Thymus (tissue), 11 donors: ENCODE results near the gene CHRNB2. TPM values are rescaled to one million over a fixed set of nuclear protein-coding genes. Genes with fewer than 3 reads are reported as not detected.

Source experiments
- DNase-seq, 9 donors: peaks; one replicate each; pipeline ENCODE4 v3.0.0-alpha.2; 2013; ENCODE audit warnings: low spot score in 9 of 9, low read depth in 6 of 9, missing footprints in 1 of 9
- H3K27ac ChIP-seq, 2 donors: one replicate each; pipeline ENCODE4 v1.5.1; 2013; ENCODE audit warnings: control low read depth in 1 of 2, low read depth in 1 of 2, low read length in 1 of 2, mild to moderate bottlenecking in 1 of 2, moderate library complexity in 1 of 2
- H3K27me3 ChIP-seq, 2 donors: one replicate each; pipeline ENCODE4 v1.5.1; 2013; ENCODE audit warnings: low read length in 1 of 2; ENCODE audit not compliant: control insufficient read depth in 2 of 2, insufficient read depth in 1 of 2
- H3K36me3 ChIP-seq, 2 donors: one replicate each; pipeline ENCODE4 v1.5.1; 2013; ENCODE audit warnings: low read length in 1 of 2, mild to moderate bottlenecking in 1 of 2, moderate library complexity in 1 of 2; ENCODE audit not compliant: control insufficient read depth in 2 of 2, insufficient read depth in 2 of 2
- H3K4me1 ChIP-seq, 2 donors: one replicate each; pipeline ENCODE4 v1.5.1; 2013; ENCODE audit warnings: low read length in 2 of 2; ENCODE audit not compliant: control insufficient read depth in 2 of 2, insufficient read depth in 2 of 2
- H3K4me3 ChIP-seq, 2 donors: one replicate each; pipeline ENCODE4 v1.5.1; 2013; ENCODE audit warnings: low read length in 2 of 2, control low read depth in 1 of 2, mild to moderate bottlenecking in 1 of 2
- H3K9me3 ChIP-seq, 2 donors: one replicate each; pipeline ENCODE4 v1.5.1; 2013; ENCODE audit warnings: low read length in 1 of 2, mild to moderate bottlenecking in 1 of 2; ENCODE audit not compliant: control insufficient read depth in 2 of 2, insufficient read depth in 1 of 2
- WGBS: extraction: QIAGEN DNeasy Blood & Tissue Kit; methylation state at CpG from one replicate; pipeline ENCODE4 v1.1.7; 2013; 5-methylcytosine and 5-hydroxymethylcytosine counted together
- polyA plus RNA-seq: library from polyadenylated mRNA; stranded (reverse); fragments of 200-250 nt; gene quantifications from one replicate; pipeline ENCODE4 v1.2.3, GENCODE V29; 2013
- total RNA-seq: library from RNA; stranded (reverse); fragments of 120-200 nt; gene quantifications from one replicate; pipeline ENCODE4 v1.2.4, GENCODE V29; 2013
- donor health status: healthy.

Gene CHRNB2
- total and polyA plus RNA-seq, 2 donors, result 0.05 to 0.21 TPM

DNA sequence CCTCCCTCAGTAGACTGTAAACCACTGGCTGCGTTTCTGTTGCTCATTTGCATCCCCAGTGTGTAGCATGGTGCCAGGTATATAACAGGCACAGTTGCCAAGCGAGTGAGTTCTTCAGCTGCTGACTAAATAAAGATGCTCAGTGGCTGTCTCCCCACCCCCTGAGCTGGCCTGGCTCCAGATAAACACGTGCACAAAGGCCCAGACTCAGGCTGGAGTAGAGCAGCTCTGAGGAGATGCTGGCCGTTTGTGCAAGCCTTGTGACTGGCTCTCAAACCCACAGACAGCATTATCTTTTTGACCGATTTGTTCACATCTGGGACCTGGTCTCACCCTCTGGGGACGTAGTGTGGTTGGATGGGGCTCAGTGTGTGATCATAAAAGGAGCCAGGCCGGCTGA is 7.1 kb downstream of the CHRNB2 start:
- no peak for DNase-seq
- Histone ChIP-seq H3K9me3 (no peaks in the 10 kb centered on the region), H3K4me3 (no peak overlapping the region), H3K36me3 (peaks cover 19 to 24% of the 10 kb centered on the region in 2 donors), H3K27me3 (peaks cover 0 to 3% of the 10 kb centered on the region in 2 donors), H3K27ac (no peak overlapping the region), H3K4me1 (no peaks in the 10 kb centered on the region)
- whole genome bisulfite sequencing, result 49% methylated on average over 7 of the region's 7 CpGs

DNA sequence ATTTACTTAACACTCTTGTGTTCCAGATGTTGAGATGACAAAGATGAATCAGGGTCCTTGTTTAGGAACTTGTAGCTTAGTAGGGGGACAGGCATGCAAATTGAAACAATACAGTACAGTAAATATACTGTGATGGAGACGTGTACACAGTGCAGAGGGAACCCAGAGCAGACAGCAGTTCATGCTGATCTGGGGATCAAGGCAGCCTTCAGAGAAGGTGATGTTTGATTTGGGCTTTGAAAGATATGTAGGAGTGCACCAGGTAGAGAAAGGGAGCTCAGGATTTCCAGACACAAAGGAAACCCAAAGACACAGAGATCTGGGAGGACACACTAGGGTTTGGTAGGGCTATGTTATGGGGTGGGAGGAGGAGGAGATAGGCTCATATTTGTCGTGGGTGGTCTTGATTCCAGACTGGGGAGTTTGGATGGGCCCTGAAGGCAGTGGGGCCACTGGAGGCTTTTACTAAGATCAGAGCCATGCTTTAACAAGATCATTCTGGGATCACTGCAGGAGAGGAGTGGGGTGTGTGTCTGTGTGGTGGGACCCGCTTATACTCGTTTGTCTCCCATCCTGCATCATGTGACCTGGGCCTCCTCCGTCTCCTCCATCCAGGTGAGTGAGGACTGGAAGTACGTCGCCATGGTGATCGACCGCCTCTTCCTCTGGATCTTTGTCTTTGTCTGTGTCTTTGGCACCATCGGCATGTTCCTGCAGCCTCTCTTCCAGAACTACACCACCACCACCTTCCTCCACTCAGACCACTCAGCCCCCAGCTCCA is 7.8 kb downstream of the CHRNB2 start:
- no peak overlapping the region for H3K27ac ChIP-seq
- no peaks in the 10 kb centered on the region for H3K9me3 ChIP-seq
- H3K4me3 ChIP-seq, result no peak overlapping the region
- 90% methylated on average over 10 of the region's 10 CpGs for WGBS
- H3K4me1 ChIP-seq, result no peaks in the 10 kb centered on the region
- H3K36me3 ChIP-seq, result peaks cover 26 to 31% of the 10 kb centered on the region in 2 donors
- no peaks in the 10 kb centered on the region for H3K27me3 ChIP-seq
- no peak for DNase-seq

DNA sequence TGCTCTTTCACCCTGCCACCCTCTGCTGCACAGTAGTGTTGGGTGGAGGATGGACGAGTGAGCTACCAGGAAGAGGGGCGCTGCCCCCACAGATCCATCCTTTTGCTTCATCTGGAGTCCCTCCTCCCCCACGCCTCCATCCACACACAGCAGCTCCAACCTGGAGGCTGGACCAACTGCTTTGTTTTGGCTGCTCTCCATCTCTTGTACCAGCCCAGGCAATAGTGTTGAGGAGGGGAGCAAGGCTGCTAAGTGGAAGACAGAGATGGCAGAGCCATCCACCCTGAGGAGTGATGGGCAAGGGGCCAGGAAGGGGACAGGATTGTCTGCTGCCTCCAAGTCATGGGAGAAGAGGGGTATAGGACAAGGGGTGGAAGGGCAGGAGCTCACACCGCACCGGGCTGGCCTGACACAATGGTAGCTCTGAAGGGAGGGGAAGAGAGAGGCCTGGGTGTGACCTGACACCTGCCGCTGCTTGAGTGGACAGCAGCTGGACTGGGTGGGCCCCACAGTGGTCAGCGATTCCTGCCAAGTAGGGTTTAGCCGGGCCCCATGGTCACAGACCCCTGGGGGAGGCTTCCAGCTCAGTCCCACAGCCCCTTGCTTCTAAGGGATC is 8.5 kb downstream of the CHRNB2 start:
- H3K27me3 ChIP-seq, result no peaks in the 10 kb centered on the region
- H3K4me1 ChIP-seq, result no peaks in the 10 kb centered on the region
- peaks cover 33 to 38% of the 10 kb centered on the region in 2 donors for H3K36me3 ChIP-seq
- no peaks in the 10 kb centered on the region for H3K9me3 ChIP-seq
- WGBS, result 88% methylated on average over 8 of the region's 8 CpGs
- no peak for DNase-seq
- H3K4me3 ChIP-seq, result no peak overlapping the region
- no peak overlapping the region for H3K27ac ChIP-seq

DNA sequence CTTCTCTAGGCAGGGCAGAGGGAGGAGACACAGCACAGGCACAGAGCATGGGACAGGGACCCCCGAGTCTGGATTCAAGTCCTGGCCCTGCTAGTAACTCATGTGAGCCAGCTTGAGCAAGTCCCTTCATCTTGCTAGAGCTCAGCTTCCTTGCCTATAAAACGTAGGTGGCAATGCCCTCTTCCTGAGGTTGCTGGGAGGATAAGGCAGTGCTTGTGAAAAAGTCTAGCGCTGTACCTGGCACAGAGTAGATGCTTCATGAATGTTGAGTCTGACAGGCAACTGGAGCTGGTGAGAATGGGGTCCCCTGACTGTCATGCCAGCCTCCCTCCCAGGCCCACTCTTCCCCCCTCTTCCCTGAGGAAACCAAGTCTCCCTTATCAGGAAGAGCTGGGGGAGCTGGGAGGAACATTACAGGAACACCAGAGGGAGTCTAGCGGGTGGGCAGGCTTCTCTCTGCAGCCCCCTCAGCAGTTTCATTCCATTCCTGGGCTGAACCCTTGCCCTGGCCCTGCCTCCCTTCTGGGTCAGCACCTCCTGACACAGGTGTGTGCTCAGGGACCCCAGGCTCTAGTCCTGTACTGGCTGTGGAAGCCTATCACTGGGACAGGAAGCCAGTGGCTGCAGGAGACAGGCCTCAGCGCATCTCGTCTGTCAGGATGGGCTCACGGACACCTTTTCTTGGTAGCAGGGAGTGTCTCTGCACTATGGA is 9.9 kb downstream of the CHRNB2 start:
- H3K27me3 ChIP-seq, result no peaks in the 10 kb centered on the region
- H3K27ac ChIP-seq, result no peak overlapping the region
- no peak for DNase-seq
- no peak overlapping the region for H3K4me3 ChIP-seq
- 89% methylated on average over 7 of the region's 7 CpGs for WGBS
- H3K4me1 ChIP-seq, result no peaks in the 10 kb centered on the region
- H3K36me3 ChIP-seq, result peaks cover 47 to 52% of the 10 kb centered on the region in 2 donors
- H3K9me3 ChIP-seq, result no peaks in the 10 kb centered on the region

DNA sequence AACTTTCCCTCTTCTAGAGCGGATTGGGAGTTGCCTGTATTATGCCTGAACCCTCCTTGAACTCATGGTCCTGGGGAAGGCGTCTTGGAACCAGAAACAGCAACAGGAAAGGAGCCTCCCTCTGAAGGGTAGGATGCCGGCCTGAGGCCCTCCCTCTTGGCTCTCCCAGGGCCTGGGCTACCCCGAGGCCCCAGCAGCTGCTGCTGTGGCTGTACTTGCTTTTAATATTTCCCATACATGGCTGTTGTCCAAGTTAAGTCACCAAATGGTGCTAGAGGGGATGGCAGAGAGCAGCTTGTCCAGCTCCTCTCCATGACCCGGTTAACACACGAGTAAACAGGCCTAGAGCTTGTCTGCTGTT is 10.5 kb downstream of the CHRNB2 start:
- Histone ChIP-seq H3K9me3 (no peaks in the 10 kb centered on the region), H3K36me3 (peaks cover 53 to 58% of the 10 kb centered on the region in 2 donors), H3K4me3 (no peak overlapping the region), H3K4me1 (no peaks in the 10 kb centered on the region), H3K27ac (no peak overlapping the region), H3K27me3 (no peaks in the 10 kb centered on the region)
- 93% methylated on average over 6 of the region's 6 CpGs for WGBS
- no peak for DNase-seq

DNA sequence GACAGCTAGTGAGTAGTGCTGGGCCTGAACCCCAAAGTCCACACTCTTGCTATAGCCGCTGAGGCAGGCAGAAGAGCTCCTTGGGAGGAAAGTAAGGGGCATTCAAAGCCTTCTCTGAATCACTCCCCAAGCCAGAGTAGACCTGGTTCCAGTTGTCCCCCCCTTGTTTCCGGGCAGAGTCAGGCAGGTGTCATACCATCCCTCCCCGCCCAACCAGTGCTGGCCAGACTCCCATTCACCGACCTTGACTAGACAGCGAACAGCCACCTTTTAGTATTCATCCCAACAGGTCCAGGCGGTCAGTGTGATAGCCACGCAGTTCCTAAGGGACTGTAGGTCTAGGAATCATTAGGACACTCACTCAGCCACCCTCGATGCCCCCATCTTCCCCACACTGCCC is 11.8 kb downstream of the CHRNB2 start:
- no peaks in the 10 kb centered on the region for H3K9me3 ChIP-seq
- peaks cover 66 to 71% of the 10 kb centered on the region in 2 donors for H3K36me3 ChIP-seq
- H3K27ac ChIP-seq, result no peak overlapping the region
- H3K27me3 ChIP-seq, result no peaks in the 10 kb centered on the region
- no peak overlapping the region for H3K4me3 ChIP-seq
- 96% methylated on average over 8 of the region's 8 CpGs for WGBS
- no peaks in the 10 kb centered on the region for H3K4me1 ChIP-seq
- no peak for DNase-seq

DNA sequence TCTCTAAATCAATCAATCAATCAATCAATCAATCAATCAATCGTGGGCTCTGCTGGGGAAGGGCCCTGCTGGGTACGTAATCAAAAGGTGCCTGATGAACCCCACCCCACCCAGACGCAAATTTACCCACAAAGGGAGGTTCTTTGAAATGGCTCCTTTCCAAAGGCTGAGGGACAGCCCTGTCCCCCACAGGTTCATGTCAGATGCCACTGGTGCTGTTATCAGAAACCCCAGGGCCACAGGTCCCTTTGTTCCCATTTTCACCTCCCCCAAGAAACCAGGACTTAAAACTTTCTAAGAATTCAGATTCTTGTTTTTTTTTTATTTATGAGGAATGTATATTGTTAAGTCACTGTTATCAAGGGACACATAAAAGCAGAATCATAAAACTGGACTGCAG is 14.2 kb downstream of the CHRNB2 start:
- Histone ChIP-seq H3K27ac (no peak overlapping the region), H3K9me3 (no peaks in the 10 kb centered on the region), H3K4me3 (no peak overlapping the region), H3K27me3 (no peaks in the 10 kb centered on the region), H3K36me3 (peaks cover 90 to 95% of the 10 kb centered on the region in 2 donors), H3K4me1 (no peaks in the 10 kb centered on the region)
- DNase-seq, result no peak
- 82% methylated on average over 3 of the region's 3 CpGs for WGBS

DNA sequence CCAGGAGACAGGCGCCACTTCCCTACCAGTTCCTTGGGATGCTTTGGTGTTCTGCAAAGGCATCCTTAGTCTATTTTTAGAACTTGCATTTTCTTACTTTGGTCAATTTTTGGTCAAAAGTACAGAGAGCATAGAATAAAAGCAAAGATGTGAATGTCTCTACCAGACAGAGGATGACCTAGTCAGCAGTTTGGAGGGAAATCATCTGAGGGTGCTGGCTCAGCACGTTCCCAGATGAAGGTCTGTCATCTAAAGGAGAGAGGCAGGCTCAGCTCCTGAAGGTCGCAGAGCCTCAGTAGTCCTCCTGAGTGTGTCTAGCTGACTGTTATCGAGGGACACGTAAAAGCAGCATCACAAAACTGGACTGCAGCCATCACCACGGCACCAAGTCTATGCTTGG is 15.3 kb downstream of the CHRNB2 start:
- Histone ChIP-seq H3K4me3 (no peak overlapping the region), H3K36me3 (peaks cover 93 to 100% of the 10 kb centered on the region in 2 donors), H3K27me3 (no peaks in the 10 kb centered on the region), H3K27ac (no peak overlapping the region), H3K4me1 (no peaks in the 10 kb centered on the region), H3K9me3 (no peaks in the 10 kb centered on the region)
- no peak for DNase-seq
- WGBS, result 99% methylated on average over 6 of the region's 6 CpGs

DNA sequence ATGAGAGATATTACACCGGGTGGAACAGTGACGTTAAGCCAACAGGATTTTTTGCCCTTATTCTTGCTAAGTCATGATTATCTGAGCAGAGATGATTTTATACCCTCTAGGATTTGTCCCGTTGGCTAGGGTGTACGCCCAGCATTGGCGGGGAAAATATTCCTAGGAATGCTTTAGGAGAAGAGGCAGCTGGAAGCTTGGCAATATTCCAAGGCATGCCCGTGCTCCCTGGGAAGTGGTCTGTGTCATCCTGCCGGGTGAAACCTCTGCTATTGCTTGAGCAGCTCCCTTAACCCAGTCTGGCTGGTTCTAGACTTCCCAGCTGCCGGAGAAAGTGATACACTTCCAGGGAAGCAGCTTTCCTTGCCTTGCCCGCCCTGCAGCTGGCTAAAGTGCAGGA is 16.2 kb downstream of the CHRNB2 start:
- no peaks in the 10 kb centered on the region for H3K4me1 ChIP-seq
- no peak for DNase-seq
- no peaks in the 10 kb centered on the region for H3K27me3 ChIP-seq
- no peak overlapping the region for H3K4me3 ChIP-seq
- H3K36me3 ChIP-seq, result peaks cover 96 to 100% of the 10 kb centered on the region in 2 donors
- H3K27ac ChIP-seq, result no peak overlapping the region
- WGBS, result 95% methylated on average over 9 of the region's 9 CpGs
- no peaks in the 10 kb centered on the region for H3K9me3 ChIP-seq
